ENCODE data around the gene KAT2B. TPM values are rescaled to one million over a fixed set of nuclear protein-coding genes. Genes with fewer than 3 reads are reported as not detected.

KAT2B gene
- total RNA-seq, 1 experiment from 2014 or later = 3.7 TPM

GRCh38 chr3:20056725-20057611 lies 16.7 kb downstream of the KAT2B start:
- ATAC-seq (no peak), DNase-seq (ENCODE audit: low read depth, low spot score) (no peak)
- H3K36me3 ChIP-seq (ENCODE audit: control insufficient read depth in 1 of 2, insufficient read depth in 2 of 2, low read length in 2 of 2) = no peaks in the 10 kb centered on the region
- H3K27ac ChIP-seq (ENCODE audit: low read depth, low read length) = no peak overlapping the region
- ChIA-PET RAD21 (ENCODE audit: low non-redundant PET in 1 of 2, low total read pairs in 2 of 2, uncharacterized antibody in 2 of 2, unreplicated experiment in 2 of 2) (no interaction called here), POLR2A (no interaction called here), CTCF (no interaction called here)
- TF ChIP-seq POLR2A (IDR thresholded peaks at IDR 0.05; ENCODE audit: borderline replicate concordance, extremely low read depth, insufficient read depth, insufficient read length) (no peak), ZBTB33 (IDR thresholded peaks at IDR 0.05; ENCODE audit: extremely low read depth, insufficient replicate concordance, low read length) (no peak), REST (IDR thresholded peaks at IDR 0.05; ENCODE audit: low read depth) (no peak), POLR2AphosphoS5 (IDR thresholded peaks at IDR 0.05; ENCODE audit: low read depth, low read length) (no peak), ELF1 (IDR thresholded peaks at IDR 0.05; ENCODE audit: borderline replicate concordance, low read depth) (no peak), TCF7L2 (IDR thresholded peaks at IDR 0.05; ENCODE audit: borderline replicate concordance, extremely low read depth, insufficient read depth, insufficient read length) (no peak), SRF (IDR thresholded peaks at IDR 0.05; ENCODE audit: low read depth) (no peak)
- H3K9ac ChIP-seq (ENCODE audit: low read length) = no peak overlapping the region
- no peaks in the 10 kb centered on the region for H3K9me3 ChIP-seq (ENCODE audit: control insufficient read depth in 1 of 2, insufficient read depth in 1 of 2, low read depth in 1 of 2, low read length in 2 of 2)
- H3K79me2 ChIP-seq (ENCODE audit: insufficient read depth, low read length) = no peaks in the 10 kb centered on the region
- H3K9me2 ChIP-seq (ENCODE audit: insufficient read depth) = no peaks in the 10 kb centered on the region
- H2AFZ ChIP-seq (ENCODE audit: low read depth, low read length, poor library complexity, severe bottlenecking) = no peak overlapping the region
- H4K20me1 ChIP-seq (ENCODE audit: insufficient read depth) = no peaks in the 10 kb centered on the region
- H3K4me1 ChIP-seq (ENCODE audit: control insufficient read depth in 1 of 2, insufficient read depth in 2 of 2, low read length in 2 of 2) = peaks cover 15 to 20% of the 10 kb centered on the region in 2 experiments
- H3K27me3 ChIP-seq (ENCODE audit: insufficient read depth, low read length) = no peaks in the 10 kb centered on the region
- intact Hi-C loops (cut with micrococcal nuclease) = no loop called here
- H3K4me2 ChIP-seq (ENCODE audit: low read length) = no peak overlapping the region
- no peak overlapping the region for H3K4me3 ChIP-seq (replicated peaks in 1 of 2; ENCODE audit: low read depth in 1 of 2, low read length in 2 of 2)
- BruUV-seq (replicated peaks) = no TSS peak
